Tibial nerve (tissue), 3 donors: ENCODE measurements around the gene ZNF516.

ENCODE experiments used
- CTCF ChIP-seq, 5 experiments: fragments of 200-600 bp in 3 of 5; fragments of 450-650 bp in 2 of 5; sonication (generic) in 3 of 5; IDR thresholded peaks; one replicate each; pipeline ENCODE4 v1.5.1; 2016 to 2019; ENCODE audit warnings: antibody characterized with exemption in 5 of 5, mild to moderate bottlenecking in 3 of 5, moderate library complexity in 2 of 5
- POLR2A ChIP-seq, 2 donors: fragments of 450-650 bp; IDR thresholded peaks; one replicate each; pipeline ENCODE4 v1.6.1; 2017; ENCODE audit warnings: antibody characterized with exemption in 2 of 2, mild to moderate bottlenecking in 2 of 2, moderate library complexity in 2 of 2

- TF ChIP-seq CTCF (IDR thresholded peaks at IDR 0.05) (no peak), POLR2A (IDR thresholded peaks at IDR 0.05) (no peak)
Observed at GRCh38 chr18:76524477-76524876, 29.4 kb upstream of the ZNF516 start.
